ENCODE measurements around the gene PDP2. TPM values are rescaled to one million over a fixed set of nuclear protein-coding genes. Genes with fewer than 3 reads are reported as not detected.

The PDP2 gene
- total RNA-seq, 2 experiments from 2014 or later: 3.3 to 5.9 TPM

GRCh38 chr16:66927918-66928649 is 47.8 kb downstream of the PDP2 start:
- Mint-ChIP-seq H3K4me3 (no peak overlapping the region), H3K4me1 (ENCODE audit: low read depth) (peaks cover 22% of the 10 kb centered on the region), H3K36me3 (ENCODE audit: low read depth) (peaks cover 23% of the 10 kb centered on the region), H3K9me3 (no peaks in the 10 kb centered on the region), H3K27ac (no peak overlapping the region), H3K27me3 (peaks cover 45% of the 10 kb centered on the region)
- Histone ChIP-seq H3K27ac (ENCODE audit: low read depth in 1 of 2, low read length in 2 of 2) (no peak overlapping the region), H3K4me3 (ENCODE audit: low read length) (no peak overlapping the region), H3K27me3 (ENCODE audit: control insufficient read depth in 1 of 2, insufficient read depth in 2 of 2, low read length in 2 of 2) (peaks cover 28 to 29% of the 10 kb centered on the region in 2 experiments), H3K36me3 (ENCODE audit: insufficient read depth, low read length) (peaks cover 11% of the 10 kb centered on the region), H3K9me3 (ENCODE audit: control insufficient read depth in 1 of 2, insufficient read depth in 1 of 2, low read length in 2 of 2) (peaks cover 0 to 5% of the 10 kb centered on the region in 2 experiments), H3K4me1 (ENCODE audit: insufficient read depth, low read length) (peaks cover 28% of the 10 kb centered on the region)
- no peak for DNase-seq
- intact Hi-C loops (cut with DNase I, micrococcal nuclease): loop anchor here in 1 of 2 experiments (2.0 kb wide), 1 partner anchor 33 kb away; no protein-coding TSS in a partner anchor
- POLR2A ChIA-PET: interaction anchor here (0.7 kb wide), 1 partner anchor 41 kb away, joined by 3 read pairs; no protein-coding TSS in a partner anchor
- no peak for ATAC-seq (ENCODE audit: poor library complexity)
- TF ChIP-seq CTCF (IDR thresholded peaks at IDR 0.05): no peak
- CTCF ChIA-PET: interaction anchor here (1.1 to 1.4 kb wide), 3 partner anchors 33 to 97 kb away, joined by 3 to 8 read pairs (median 6); partner anchors contain the start of gene NAE1

DNA sequence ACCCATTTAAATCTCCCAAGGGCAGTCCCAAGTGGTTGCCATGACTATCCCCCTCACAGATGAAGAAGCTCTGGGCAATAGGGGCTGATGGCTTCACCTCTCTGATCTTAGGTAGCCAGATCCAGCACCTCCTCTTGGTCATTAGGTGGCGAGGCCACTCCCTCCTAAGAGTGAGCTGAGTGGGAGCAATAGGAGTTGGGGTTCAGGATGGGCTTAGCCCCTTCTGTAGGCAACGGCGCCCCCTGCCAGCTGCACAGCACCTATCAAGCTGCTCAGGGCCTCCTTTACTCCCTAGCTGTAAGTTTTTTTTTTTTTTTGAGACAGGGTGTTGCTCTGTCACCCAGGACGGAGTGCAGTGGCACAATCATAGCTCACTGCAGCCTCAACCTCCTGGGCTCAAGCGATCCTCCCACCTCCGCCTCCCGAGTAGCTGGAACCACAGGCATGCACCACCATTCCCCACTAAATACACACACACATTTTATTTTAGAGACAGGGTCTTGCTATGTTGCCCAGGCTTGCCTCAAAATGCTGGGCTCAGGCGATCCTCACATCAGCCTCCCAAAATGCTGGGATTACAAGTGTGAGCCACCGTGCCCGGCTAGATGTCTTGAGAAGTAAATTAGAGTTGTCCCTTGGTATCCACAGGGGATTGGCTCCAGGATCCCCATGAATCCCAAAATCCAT is 48.5 kb downstream of the PDP2 start:
- Mint-ChIP-seq H3K4me3 (no peak overlapping the region), H3K36me3 (ENCODE audit: low read depth) (peaks cover 31% of the 10 kb centered on the region), H3K4me1 (ENCODE audit: low read depth) (peaks cover 30% of the 10 kb centered on the region), H3K27me3 (peaks cover 37% of the 10 kb centered on the region), H3K9me3 (no peaks in the 10 kb centered on the region), H3K27ac (no peak overlapping the region)
- DNase-seq (peak in 5 of 14 experiments; percentile 19 to 51 (median 32)), ATAC-seq (ENCODE audit: poor library complexity) (peak; percentile 30)
- POLR2A ChIA-PET: no interaction called here
- peaks cover 11% of the 10 kb centered on the region for H3K36me3 ChIP-seq (ENCODE audit: insufficient read depth, low read length)
- H3K4me3 ChIP-seq (ENCODE audit: low read length): no peak overlapping the region
- CTCF ChIA-PET: interaction anchor here (1.1 to 1.4 kb wide), 3 partner anchors 34 to 98 kb away, joined by 3 to 8 read pairs (median 6); partner anchors contain the start of gene NAE1
- no peak overlapping the region for H3K27ac ChIP-seq (ENCODE audit: low read depth in 1 of 2, low read length in 2 of 2)
- no peak for TF ChIP-seq CTCF (IDR thresholded peaks at IDR 0.05)
- peaks cover 21 to 24% of the 10 kb centered on the region in 2 experiments for H3K27me3 ChIP-seq (ENCODE audit: control insufficient read depth in 1 of 2, insufficient read depth in 2 of 2, low read length in 2 of 2)
- intact Hi-C loops (cut with DNase I, micrococcal nuclease): loop anchor here in 1 of 2 experiments (2.0 kb wide), 1 partner anchor 34 kb away; no protein-coding TSS in a partner anchor
- peaks cover 33% of the 10 kb centered on the region for H3K4me1 ChIP-seq (ENCODE audit: insufficient read depth, low read length)
- H3K9me3 ChIP-seq (ENCODE audit: control insufficient read depth in 1 of 2, insufficient read depth in 1 of 2, low read length in 2 of 2): no peaks in the 10 kb centered on the region

GRCh38 chr16:66930189-66930588 is 49.9 kb downstream of the PDP2 start:
- H3K4me1 ChIP-seq (ENCODE audit: insufficient read depth, low read length): peaks cover 28% of the 10 kb centered on the region
- peak overlapping the region; percentile 24 for H3K27ac Mint-ChIP-seq
- no peak overlapping the region for H3K4me3 ChIP-seq (ENCODE audit: low read length)
- H3K4me3 Mint-ChIP-seq: peak overlapping the region; percentile 25
- H3K27me3 Mint-ChIP-seq: peaks cover 27% of the 10 kb centered on the region
- H3K36me3 ChIP-seq (ENCODE audit: insufficient read depth, low read length): peaks cover 11% of the 10 kb centered on the region
- DNase-seq (no peak), ATAC-seq (ENCODE audit: poor library complexity) (no peak)
- H3K36me3 Mint-ChIP-seq (ENCODE audit: low read depth): peaks cover 40% of the 10 kb centered on the region
- no peak for TF ChIP-seq CTCF (IDR thresholded peaks at IDR 0.05)
- ChIA-PET POLR2A (no interaction called here), CTCF (no interaction called here)
- intact Hi-C loops (cut with DNase I, micrococcal nuclease): loop anchor here in 1 of 2 experiments (5.0 kb wide), 3 partner anchors 48 to 262 kb away; partner anchors contain the start of genes DYNC1LI2, E2F4, EXOC3L1 and PDP2
- H3K9me3 ChIP-seq (ENCODE audit: control insufficient read depth in 1 of 2, insufficient read depth in 1 of 2, low read length in 2 of 2): no peaks in the 10 kb centered on the region
- H3K4me1 Mint-ChIP-seq (ENCODE audit: low read depth): peaks cover 43% of the 10 kb centered on the region
- H3K27me3 ChIP-seq (ENCODE audit: control insufficient read depth in 1 of 2, insufficient read depth in 2 of 2, low read length in 2 of 2): peaks cover 12 to 13% of the 10 kb centered on the region in 2 experiments
- no peak overlapping the region for H3K27ac ChIP-seq (ENCODE audit: low read depth in 1 of 2, low read length in 2 of 2)
- no peaks in the 10 kb centered on the region for H3K9me3 Mint-ChIP-seq

All from CD4-positive, alpha-beta T cell (primary cell).